DOHH2 (cell line): Measurements from ENCODE around the gene PGAM1.

ENCODE experiments used
- H3F3A ChIP-seq: fragments of 200-600 bp; sonication (generic), shearing (Covaris generic); 2 replicates; pipeline ENCODE4 v1.6.0; 2016; ENCODE audit warnings: antibody characterized with exemption, mild to moderate bottlenecking; ENCODE audit not compliant: control insufficient read depth, insufficient read depth
- H3K27ac ChIP-seq: fragments of 200-600 bp; sonication (generic); 2 replicates; pipeline ENCODE4 v1.5.1; 2014; ENCODE audit warnings: low read depth, mild to moderate bottlenecking, low read length, moderate library complexity
- H3K27me3 ChIP-seq: fragments of 200-600 bp; sonication (generic); 2 replicates; pipeline ENCODE4 v1.6.1; 2014; ENCODE audit warnings: mild to moderate bottlenecking, low read length, mixed read lengths; ENCODE audit not compliant: control insufficient read depth
- H3K36me3 ChIP-seq: fragments of 200-600 bp; sonication (generic); 2 replicates; pipeline ENCODE4 v1.6.1; 2014; ENCODE audit warnings: mild to moderate bottlenecking, low read length, moderate library complexity, mixed read lengths; ENCODE audit not compliant: control insufficient read depth
- H3K4me1 ChIP-seq: fragments of 200-600 bp; sonication (generic); 2 replicates; pipeline ENCODE4 v1.6.1; 2014; ENCODE audit warnings: mild to moderate bottlenecking, low read length, mixed read lengths; ENCODE audit not compliant: control insufficient read depth
- H3K4me2 ChIP-seq: fragments of 200-600 bp; sonication (generic); 2 replicates; pipeline ENCODE4 v1.6.0; 2014; ENCODE audit warnings: mild to moderate bottlenecking, low read length, moderate library complexity
- H3K4me3 ChIP-seq: fragments of 200-600 bp; sonication (generic); 2 replicates; pipeline ENCODE4 v1.5.1; 2014; ENCODE audit warnings: mild to moderate bottlenecking, low read length, mixed read lengths
- H3K79me2 ChIP-seq: fragments of 200-600 bp; sonication (generic); 2 replicates; pipeline ENCODE4 v1.6.1; 2014; ENCODE audit warnings: mild to moderate bottlenecking, low read length, mixed read lengths; ENCODE audit not compliant: control insufficient read depth
- H3K9me2 ChIP-seq: fragments of 200-600 bp; sonication (generic); replicated peaks from 2 replicates; pipeline ENCODE4 v1.6.1; 2014; ENCODE audit warnings: mild to moderate bottlenecking, low read length, mixed read lengths; ENCODE audit not compliant: control insufficient read depth
- H3K9me3 ChIP-seq: fragments of 200-600 bp; sonication (generic); 2 replicates; pipeline ENCODE4 v1.6.1; 2014; ENCODE audit warnings: antibody characterized with exemption, low read length, mixed read lengths; ENCODE audit not compliant: control insufficient read depth, insufficient read depth
- H4K20me1 ChIP-seq: fragments of 200-600 bp; sonication (generic); 2 replicates; pipeline ENCODE4 v1.6.0; 2014; ENCODE audit warnings: low read depth, mild to moderate bottlenecking, antibody characterized with exemption, low read length, moderate library complexity; ENCODE audit not compliant: control insufficient read depth, insufficient read depth
- CTCF ChIP-seq: fragments of 200-600 bp; sonication (generic); IDR thresholded peaks from one replicate; pipeline ENCODE4 v1.5.1; 2014; ENCODE audit warnings: antibody characterized with exemption, mild to moderate bottlenecking, low read depth, low read length; ENCODE audit not compliant: poor library complexity, severe bottlenecking
- EZH2phosphoT487 ChIP-seq: fragments of 200-600 bp; sonication (generic); IDR thresholded peaks from 2 replicates; pipeline ENCODE4 v1.6.1; 2017; ENCODE audit warnings: borderline replicate concordance, mild to moderate bottlenecking, antibody characterized with exemption, low read length, moderate library complexity, mixed read lengths

The PGAM1 gene

GRCh38 chr10:97384641-97385040 is 41.4 kb upstream of the PGAM1 start:
- Histone ChIP-seq H3F3A (no peaks in the 10 kb centered on the region), H3K4me3 (no peak overlapping the region), H3K27ac (no peak overlapping the region), H4K20me1 (no peaks in the 10 kb centered on the region), H3K9me2 (no peaks in the 10 kb centered on the region), H3K4me1 (no peaks in the 10 kb centered on the region), H3K36me3 (peaks cover 46% of the 10 kb centered on the region), H3K9me3 (no peaks in the 10 kb centered on the region), H3K79me2 (no peaks in the 10 kb centered on the region), H3K4me2 (no peak overlapping the region), H3K27me3 (no peaks in the 10 kb centered on the region)
- TF ChIP-seq CTCF (no peak), EZH2phosphoT487 (no peak)

GRCh38 chr10:97385565-97385964 is 40.4 kb upstream of the PGAM1 start:
- no peak for TF ChIP-seq EZH2phosphoT487
- no peak for TF ChIP-seq CTCF
- Histone ChIP-seq H3F3A (no peaks in the 10 kb centered on the region), H3K36me3 (peaks cover 53% of the 10 kb centered on the region), H3K79me2 (no peaks in the 10 kb centered on the region), H3K4me1 (no peaks in the 10 kb centered on the region), H3K4me3 (no peak overlapping the region), H3K4me2 (no peak overlapping the region), H3K9me2 (no peaks in the 10 kb centered on the region), H3K9me3 (no peaks in the 10 kb centered on the region), H3K27me3 (no peaks in the 10 kb centered on the region), H4K20me1 (no peaks in the 10 kb centered on the region), H3K27ac (no peak overlapping the region)

GRCh38 chr10:97388152-97388551 is 37.8 kb upstream of the PGAM1 start:
- H3K79me2 ChIP-seq, result no peaks in the 10 kb centered on the region
- TF ChIP-seq EZH2phosphoT487 (no peak), CTCF (no peak)
- no peak overlapping the region for H3K27ac ChIP-seq
- no peaks in the 10 kb centered on the region for H3K9me3 ChIP-seq
- no peak overlapping the region for H3K4me2 ChIP-seq
- H3K36me3 ChIP-seq, result peaks cover 50% of the 10 kb centered on the region
- no peaks in the 10 kb centered on the region for H3K27me3 ChIP-seq
- H3K9me2 ChIP-seq, result no peaks in the 10 kb centered on the region
- no peaks in the 10 kb centered on the region for H3F3A ChIP-seq
- no peaks in the 10 kb centered on the region for H4K20me1 ChIP-seq
- H3K4me3 ChIP-seq, result no peak overlapping the region
- no peaks in the 10 kb centered on the region for H3K4me1 ChIP-seq

GRCh38 chr10:97390091-97390490 is 35.9 kb upstream of the PGAM1 start:
- no peak overlapping the region for H3K4me3 ChIP-seq
- H4K20me1 ChIP-seq, result no peaks in the 10 kb centered on the region
- H3K4me2 ChIP-seq, result no peak overlapping the region
- no peaks in the 10 kb centered on the region for H3F3A ChIP-seq
- H3K27ac ChIP-seq, result no peak overlapping the region
- no peaks in the 10 kb centered on the region for H3K79me2 ChIP-seq
- no peaks in the 10 kb centered on the region for H3K4me1 ChIP-seq
- TF ChIP-seq CTCF (no peak), EZH2phosphoT487 (no peak)
- no peaks in the 10 kb centered on the region for H3K9me2 ChIP-seq
- no peaks in the 10 kb centered on the region for H3K9me3 ChIP-seq
- peaks cover 53% of the 10 kb centered on the region for H3K36me3 ChIP-seq
- no peaks in the 10 kb centered on the region for H3K27me3 ChIP-seq
